Sigmoid colon (tissue), 3 donors: ENCODE data around the gene BPTF.

Source experiments
- POLR2A ChIP-seq, 2 donors: fragments of 450-650 bp; IDR thresholded peaks; one replicate each; pipeline ENCODE4 v1.6.1; 2016; ENCODE audit warnings: antibody characterized with exemption in 2 of 2, mild to moderate bottlenecking in 2 of 2, moderate library complexity in 2 of 2
- TF ChIP-seq, protein P1 (sequence below), 4 experiments: fragments of 450-650 bp in 3 of 4; fragments of 200-600 bp in 1 of 4; IDR thresholded peaks; one replicate each; pipeline ENCODE4 v1.5.1; 2016 to 2019; ENCODE audit warnings: antibody characterized with exemption in 4 of 4, mild to moderate bottlenecking in 3 of 4, moderate library complexity in 2 of 4

DNA sequence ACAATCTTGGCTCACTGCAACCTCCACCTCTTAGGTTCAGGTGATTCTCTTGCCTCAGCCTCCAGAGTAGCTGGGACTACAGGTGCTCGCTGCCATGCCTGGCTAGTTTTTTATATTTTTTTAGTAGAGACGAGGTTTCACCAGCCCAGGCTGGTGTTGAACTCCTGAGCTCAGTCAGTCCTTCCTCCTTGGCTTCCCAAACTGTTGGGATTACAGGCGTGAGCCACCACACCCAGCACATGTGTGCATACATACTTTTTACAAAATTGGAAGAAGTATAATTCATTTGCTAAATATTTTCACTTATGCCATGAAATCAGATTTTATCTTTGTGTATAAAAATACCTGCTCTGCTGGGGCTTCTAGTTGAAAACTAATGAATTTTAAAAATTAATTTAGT lies 13.2 kb downstream of the BPTF start:
- TF ChIP-seq, protein P1, sequence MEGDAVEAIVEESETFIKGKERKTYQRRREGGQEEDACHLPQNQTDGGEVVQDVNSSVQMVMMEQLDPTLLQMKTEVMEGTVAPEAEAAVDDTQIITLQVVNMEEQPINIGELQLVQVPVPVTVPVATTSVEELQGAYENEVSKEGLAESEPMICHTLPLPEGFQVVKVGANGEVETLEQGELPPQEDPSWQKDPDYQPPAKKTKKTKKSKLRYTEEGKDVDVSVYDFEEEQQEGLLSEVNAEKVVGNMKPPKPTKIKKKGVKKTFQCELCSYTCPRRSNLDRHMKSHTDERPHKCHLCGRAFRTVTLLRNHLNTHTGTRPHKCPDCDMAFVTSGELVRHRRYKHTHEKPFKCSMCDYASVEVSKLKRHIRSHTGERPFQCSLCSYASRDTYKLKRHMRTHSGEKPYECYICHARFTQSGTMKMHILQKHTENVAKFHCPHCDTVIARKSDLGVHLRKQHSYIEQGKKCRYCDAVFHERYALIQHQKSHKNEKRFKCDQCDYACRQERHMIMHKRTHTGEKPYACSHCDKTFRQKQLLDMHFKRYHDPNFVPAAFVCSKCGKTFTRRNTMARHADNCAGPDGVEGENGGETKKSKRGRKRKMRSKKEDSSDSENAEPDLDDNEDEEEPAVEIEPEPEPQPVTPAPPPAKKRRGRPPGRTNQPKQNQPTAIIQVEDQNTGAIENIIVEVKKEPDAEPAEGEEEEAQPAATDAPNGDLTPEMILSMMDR (IDR thresholded peaks at IDR 0.05), result no peak
- TF ChIP-seq POLR2A (IDR thresholded peaks at IDR 0.05), result no peak
